ENCODE results near the gene OR10A7. TPM values are rescaled to one million over a fixed set of nuclear protein-coding genes. Genes with fewer than 3 reads are reported as not detected.

Gene OR10A7
- total RNA-seq, 1 donor from 2014 or later, result not detected

DNA sequence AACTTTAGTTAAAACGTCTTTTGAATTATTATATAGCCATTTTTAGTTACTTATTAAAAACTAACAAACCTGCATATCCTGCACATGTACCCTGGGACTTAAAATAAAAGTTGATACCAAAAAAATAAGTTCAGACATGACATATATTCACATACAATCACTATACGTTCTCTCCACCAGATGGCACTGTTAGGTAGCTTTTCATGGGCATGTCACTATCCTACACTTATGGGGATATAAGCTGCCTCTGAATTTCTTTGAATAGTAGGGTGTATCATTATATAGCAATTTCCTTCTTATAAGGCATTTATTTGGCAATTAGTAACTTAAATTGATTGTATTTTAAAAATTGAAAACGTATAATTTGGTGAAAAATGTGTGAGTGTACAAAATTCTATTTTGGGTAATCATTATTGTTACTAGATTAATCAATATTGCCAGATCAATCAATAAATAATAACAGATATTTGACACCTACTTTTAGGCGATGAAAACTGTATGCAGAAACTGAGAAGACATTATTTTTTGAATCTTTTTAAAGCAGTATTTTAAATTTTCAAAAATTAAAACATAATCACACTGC lies 31.8 kb upstream of the OR10A7 start:
- no peaks in the 10 kb centered on the region for H3K36me3 Mint-ChIP-seq (ENCODE audit: low read depth)
- H3K27ac Mint-ChIP-seq (ENCODE audit: unreplicated experiment), result no peak overlapping the region
- DNase-seq (ENCODE audit: low spot score), result no peak
- H3K4me1 Mint-ChIP-seq (ENCODE audit: low read depth), result no peaks in the 10 kb centered on the region
- peaks cover 28% of the 10 kb centered on the region for H3K27me3 Mint-ChIP-seq (ENCODE audit: low read depth)
- peaks cover 7% of the 10 kb centered on the region for H3K9me3 Mint-ChIP-seq (ENCODE audit: low read depth)
- peak; percentile 94 for TF ChIP-seq CTCF (IDR thresholded peaks at IDR 0.05)
- H3K4me3 Mint-ChIP-seq (ENCODE audit: unreplicated experiment), result no peak overlapping the region

DNA sequence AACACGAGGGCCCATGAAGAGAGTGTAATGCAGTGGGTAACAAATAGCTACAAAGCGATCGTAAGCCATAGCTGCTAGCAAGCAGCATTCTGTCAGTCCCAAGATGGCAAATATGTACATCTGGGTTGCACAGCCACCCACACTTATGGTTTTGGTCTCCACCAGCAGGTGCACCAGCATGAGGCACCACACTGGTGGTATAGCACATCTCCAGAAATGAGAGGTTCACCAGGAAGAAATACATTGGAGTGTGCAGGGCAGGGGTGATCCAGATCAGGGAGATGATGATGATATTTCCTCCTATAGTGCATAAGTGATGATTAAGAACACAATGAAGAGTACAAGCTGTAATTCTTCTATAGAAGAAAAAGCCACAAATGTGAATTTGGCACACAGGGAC lies 26.4 kb upstream of the OR10A7 start:
- H3K27ac Mint-ChIP-seq (ENCODE audit: unreplicated experiment), result no peak overlapping the region
- DNase-seq (ENCODE audit: low spot score), result no peak
- H3K4me3 Mint-ChIP-seq (ENCODE audit: unreplicated experiment), result no peak overlapping the region
- TF ChIP-seq CTCF (IDR thresholded peaks at IDR 0.05), result no peak
- peaks cover 7% of the 10 kb centered on the region for H3K9me3 Mint-ChIP-seq (ENCODE audit: low read depth)
- no peaks in the 10 kb centered on the region for H3K4me1 Mint-ChIP-seq (ENCODE audit: low read depth)
- H3K27me3 Mint-ChIP-seq (ENCODE audit: low read depth), result peaks cover 28% of the 10 kb centered on the region
- H3K36me3 Mint-ChIP-seq (ENCODE audit: low read depth), result no peaks in the 10 kb centered on the region

DNA sequence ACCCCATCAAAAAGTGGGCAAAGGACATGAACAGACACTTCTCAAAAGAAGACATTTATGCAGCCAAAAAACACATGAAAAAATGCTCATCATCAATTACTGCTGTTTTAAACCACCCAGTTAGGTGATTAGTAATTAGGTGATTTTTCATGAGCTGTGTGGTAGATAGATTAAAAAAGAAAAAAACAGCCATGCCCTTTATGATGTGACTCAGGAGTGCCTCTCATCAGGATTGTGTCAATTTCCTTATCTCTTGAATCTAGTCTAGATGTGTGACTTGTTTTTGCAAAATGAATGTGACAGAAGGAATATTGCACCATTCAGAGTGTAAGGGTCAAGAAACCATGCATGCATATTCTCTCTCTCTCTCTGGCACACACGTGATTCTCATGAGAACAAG lies 5.7 kb downstream of the OR10A7 start:
- Mint-ChIP-seq H3K4me3 (ENCODE audit: unreplicated experiment) (no peak overlapping the region), H3K4me1 (ENCODE audit: low read depth) (no peaks in the 10 kb centered on the region), H3K36me3 (ENCODE audit: low read depth) (no peaks in the 10 kb centered on the region), H3K9me3 (ENCODE audit: low read depth) (no peaks in the 10 kb centered on the region), H3K27ac (ENCODE audit: unreplicated experiment) (no peak overlapping the region), H3K27me3 (ENCODE audit: low read depth) (peaks cover 9% of the 10 kb centered on the region)
- no peak for DNase-seq (ENCODE audit: low spot score)
- TF ChIP-seq CTCF (IDR thresholded peaks at IDR 0.05), result no peak

- Mint-ChIP-seq H3K27me3 (ENCODE audit: low read depth) (peaks cover 13% of the 10 kb centered on the region), H3K36me3 (ENCODE audit: low read depth) (no peaks in the 10 kb centered on the region), H3K4me1 (ENCODE audit: low read depth) (no peaks in the 10 kb centered on the region), H3K27ac (ENCODE audit: unreplicated experiment) (no peak overlapping the region), H3K9me3 (ENCODE audit: low read depth) (no peaks in the 10 kb centered on the region), H3K4me3 (ENCODE audit: unreplicated experiment) (no peak overlapping the region)
- no peak for TF ChIP-seq CTCF (IDR thresholded peaks at IDR 0.05)
- no peak for DNase-seq (ENCODE audit: low spot score)
Measured at GRCh38 chr12:55227643-55228042, 6.8 kb downstream of the OR10A7 start.

DNA sequence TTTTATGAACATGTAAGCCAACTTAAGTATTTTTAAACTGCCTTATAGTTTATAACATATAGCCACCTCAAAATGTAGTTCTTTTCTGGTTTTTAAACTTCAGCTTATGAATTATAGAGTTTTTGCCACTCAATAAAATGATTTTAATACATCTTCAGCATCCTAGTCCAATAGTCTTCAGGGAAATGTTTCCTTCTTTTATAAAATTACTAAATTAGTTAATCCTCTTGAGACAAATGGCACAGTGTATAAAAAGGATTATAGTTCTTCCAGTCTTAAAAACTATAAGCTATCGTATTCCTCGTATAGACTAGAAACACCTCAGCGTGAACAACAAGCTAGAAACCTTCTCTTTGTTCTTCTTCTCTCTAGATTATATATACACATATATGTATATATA lies 23.5 kb downstream of the OR10A7 start, which contains the start of gene OR6C74:
TSS of gene OR6C74 (plus strand) at position 301 of the 400 bp plus-strand sequence. CDS start 2,679 bp downstream, outside the sequence.
- H3K4me3 Mint-ChIP-seq (ENCODE audit: unreplicated experiment), result no peak within 1 kb of the TSS
- no peak for TF ChIP-seq CTCF (IDR thresholded peaks at IDR 0.05)
- H3K4me1 Mint-ChIP-seq (ENCODE audit: low read depth), result no peaks in the 10 kb centered on the region
- H3K27me3 Mint-ChIP-seq (ENCODE audit: low read depth), result peaks cover 11% of the 10 kb centered on the region
- no peak for DNase-seq (ENCODE audit: low spot score)
- no peaks in the 10 kb centered on the region for H3K36me3 Mint-ChIP-seq (ENCODE audit: low read depth)
- H3K27ac Mint-ChIP-seq (ENCODE audit: unreplicated experiment), result no peak within 1 kb of the TSS
- no peaks in the 10 kb centered on the region for H3K9me3 Mint-ChIP-seq (ENCODE audit: low read depth)

All from chondrocyte (in vitro differentiated cells).